DOHH2 (cell line): ENCODE data around the gene AKAP1.
"Not testable (repeated sequence)": the region's sequence is repeated elsewhere in the genome, so short reads cannot be mapped to it uniquely, and the experiment has no call there.

ENCODE experiments used
- H3F3A ChIP-seq: fragments of 200-600 bp; sonication (generic), shearing (Covaris generic); 2 replicates; pipeline ENCODE4 v1.6.0; 2016; ENCODE audit warnings: antibody characterized with exemption, mild to moderate bottlenecking; ENCODE audit not compliant: control insufficient read depth, insufficient read depth
- H3K27ac ChIP-seq: fragments of 200-600 bp; sonication (generic); 2 replicates; pipeline ENCODE4 v1.5.1; 2014; ENCODE audit warnings: low read depth, mild to moderate bottlenecking, low read length, moderate library complexity
- H3K27me3 ChIP-seq: fragments of 200-600 bp; sonication (generic); 2 replicates; pipeline ENCODE4 v1.6.1; 2014; ENCODE audit warnings: mild to moderate bottlenecking, low read length, mixed read lengths; ENCODE audit not compliant: control insufficient read depth
- H3K36me3 ChIP-seq: fragments of 200-600 bp; sonication (generic); 2 replicates; pipeline ENCODE4 v1.6.1; 2014; ENCODE audit warnings: mild to moderate bottlenecking, low read length, moderate library complexity, mixed read lengths; ENCODE audit not compliant: control insufficient read depth
- H3K4me1 ChIP-seq: fragments of 200-600 bp; sonication (generic); 2 replicates; pipeline ENCODE4 v1.6.1; 2014; ENCODE audit warnings: mild to moderate bottlenecking, low read length, mixed read lengths; ENCODE audit not compliant: control insufficient read depth
- H3K4me2 ChIP-seq: fragments of 200-600 bp; sonication (generic); 2 replicates; pipeline ENCODE4 v1.6.0; 2014; ENCODE audit warnings: mild to moderate bottlenecking, low read length, moderate library complexity
- H3K4me3 ChIP-seq: fragments of 200-600 bp; sonication (generic); 2 replicates; pipeline ENCODE4 v1.5.1; 2014; ENCODE audit warnings: mild to moderate bottlenecking, low read length, mixed read lengths
- H3K79me2 ChIP-seq: fragments of 200-600 bp; sonication (generic); 2 replicates; pipeline ENCODE4 v1.6.1; 2014; ENCODE audit warnings: mild to moderate bottlenecking, low read length, mixed read lengths; ENCODE audit not compliant: control insufficient read depth
- H3K9me2 ChIP-seq: fragments of 200-600 bp; sonication (generic); replicated peaks from 2 replicates; pipeline ENCODE4 v1.6.1; 2014; ENCODE audit warnings: mild to moderate bottlenecking, low read length, mixed read lengths; ENCODE audit not compliant: control insufficient read depth
- H3K9me3 ChIP-seq: fragments of 200-600 bp; sonication (generic); 2 replicates; pipeline ENCODE4 v1.6.1; 2014; ENCODE audit warnings: antibody characterized with exemption, low read length, mixed read lengths; ENCODE audit not compliant: control insufficient read depth, insufficient read depth
- H4K20me1 ChIP-seq: fragments of 200-600 bp; sonication (generic); 2 replicates; pipeline ENCODE4 v1.6.0; 2014; ENCODE audit warnings: low read depth, mild to moderate bottlenecking, antibody characterized with exemption, low read length, moderate library complexity; ENCODE audit not compliant: control insufficient read depth, insufficient read depth
- EZH2phosphoT487 ChIP-seq: fragments of 200-600 bp; sonication (generic); IDR thresholded peaks from 2 replicates; pipeline ENCODE4 v1.6.1; 2017; ENCODE audit warnings: borderline replicate concordance, mild to moderate bottlenecking, antibody characterized with exemption, low read length, moderate library complexity, mixed read lengths
- TF ChIP-seq, protein P1 (sequence below): fragments of 200-600 bp; sonication (generic); IDR thresholded peaks from one replicate; pipeline ENCODE4 v1.5.1; 2014; ENCODE audit warnings: antibody characterized with exemption, mild to moderate bottlenecking, low read depth, low read length; ENCODE audit not compliant: poor library complexity, severe bottlenecking

The AKAP1 gene

DNA sequence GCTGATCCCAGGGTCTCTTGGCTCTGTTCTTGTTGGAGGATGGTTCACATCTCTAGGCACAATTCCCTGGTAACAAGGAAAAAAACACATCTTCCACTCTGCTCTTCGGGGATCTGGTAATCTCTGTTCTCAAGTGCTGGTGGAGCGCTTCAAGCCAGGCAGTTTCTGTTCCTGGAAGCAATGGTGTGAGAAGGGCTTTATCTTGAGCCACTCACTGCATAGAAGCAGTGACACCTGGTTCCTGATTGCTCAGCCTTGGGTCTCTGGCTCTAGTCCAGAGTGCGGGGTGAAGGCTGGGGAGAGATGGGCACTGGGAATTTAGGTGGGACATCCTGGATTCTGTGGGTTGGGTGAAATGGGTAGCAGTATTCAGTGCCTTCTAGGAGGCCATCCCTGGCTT, 14.1 kb downstream of the AKAP1 start:
- peaks cover 23% of the 10 kb centered on the region for H3K4me1 ChIP-seq

DNA sequence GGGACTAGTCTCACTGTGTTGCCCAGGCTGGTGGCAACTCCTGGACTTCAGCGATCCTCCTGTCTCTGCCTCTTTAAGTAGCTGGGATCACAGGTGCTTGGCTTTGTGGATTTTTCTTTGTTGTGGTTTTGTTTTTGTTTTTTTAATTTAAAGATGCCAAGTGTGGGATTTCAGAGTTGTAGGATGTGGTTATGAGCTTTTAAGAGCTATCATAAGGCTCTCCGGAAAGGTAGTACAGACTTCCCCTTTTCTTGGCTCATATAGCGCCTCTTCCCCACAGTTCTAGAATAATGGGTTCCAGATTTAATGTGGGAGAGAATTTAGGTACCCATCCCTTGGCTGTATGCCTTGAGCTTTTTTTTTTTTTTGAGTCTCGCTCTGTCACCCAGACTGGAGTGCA, 17.1 kb downstream of the AKAP1 start:
- H3K27ac ChIP-seq = no peak overlapping the region
- TF ChIP-seq EZH2phosphoT487 = no peak
- TF ChIP-seq, protein P1, sequence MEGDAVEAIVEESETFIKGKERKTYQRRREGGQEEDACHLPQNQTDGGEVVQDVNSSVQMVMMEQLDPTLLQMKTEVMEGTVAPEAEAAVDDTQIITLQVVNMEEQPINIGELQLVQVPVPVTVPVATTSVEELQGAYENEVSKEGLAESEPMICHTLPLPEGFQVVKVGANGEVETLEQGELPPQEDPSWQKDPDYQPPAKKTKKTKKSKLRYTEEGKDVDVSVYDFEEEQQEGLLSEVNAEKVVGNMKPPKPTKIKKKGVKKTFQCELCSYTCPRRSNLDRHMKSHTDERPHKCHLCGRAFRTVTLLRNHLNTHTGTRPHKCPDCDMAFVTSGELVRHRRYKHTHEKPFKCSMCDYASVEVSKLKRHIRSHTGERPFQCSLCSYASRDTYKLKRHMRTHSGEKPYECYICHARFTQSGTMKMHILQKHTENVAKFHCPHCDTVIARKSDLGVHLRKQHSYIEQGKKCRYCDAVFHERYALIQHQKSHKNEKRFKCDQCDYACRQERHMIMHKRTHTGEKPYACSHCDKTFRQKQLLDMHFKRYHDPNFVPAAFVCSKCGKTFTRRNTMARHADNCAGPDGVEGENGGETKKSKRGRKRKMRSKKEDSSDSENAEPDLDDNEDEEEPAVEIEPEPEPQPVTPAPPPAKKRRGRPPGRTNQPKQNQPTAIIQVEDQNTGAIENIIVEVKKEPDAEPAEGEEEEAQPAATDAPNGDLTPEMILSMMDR = no peak
- peaks cover 24% of the 10 kb centered on the region for H3K36me3 ChIP-seq
- H3K4me1 ChIP-seq = peaks cover 19% of the 10 kb centered on the region
- no peaks in the 10 kb centered on the region for H3K27me3 ChIP-seq
- H3K9me2 ChIP-seq = no peaks in the 10 kb centered on the region
- peaks cover 11% of the 10 kb centered on the region; the same call in 1 of the 2 replicates for H4K20me1 ChIP-seq
- H3K79me2 ChIP-seq = peaks cover 100% of the 10 kb centered on the region
- H3K9me3 ChIP-seq = no peaks in the 10 kb centered on the region
- no peaks in the 10 kb centered on the region for H3F3A ChIP-seq
- no peak overlapping the region for H3K4me2 ChIP-seq
- H3K4me3 ChIP-seq = no peak overlapping the region

More for the DNA sequence above, 14.1 kb downstream of the AKAP1 start:
- no peaks in the 10 kb centered on the region for H3K9me3 ChIP-seq
- H3K4me3 ChIP-seq = no peak overlapping the region
- H3K4me2 ChIP-seq = no peak overlapping the region
- H3K27ac ChIP-seq = no peak overlapping the region
- H3K79me2 ChIP-seq = peaks cover 100% of the 10 kb centered on the region
- no peak for TF ChIP-seq EZH2phosphoT487
- TF ChIP-seq, protein P1 = no peak
- peaks cover 22% of the 10 kb centered on the region; the same call in 1 of the 2 replicates for H4K20me1 ChIP-seq
- H3K36me3 ChIP-seq = peaks cover 11% of the 10 kb centered on the region; the same call in 1 of the 2 replicates
- no peaks in the 10 kb centered on the region for H3F3A ChIP-seq
- no peaks in the 10 kb centered on the region for H3K27me3 ChIP-seq
- no peaks in the 10 kb centered on the region for H3K9me2 ChIP-seq

DNA sequence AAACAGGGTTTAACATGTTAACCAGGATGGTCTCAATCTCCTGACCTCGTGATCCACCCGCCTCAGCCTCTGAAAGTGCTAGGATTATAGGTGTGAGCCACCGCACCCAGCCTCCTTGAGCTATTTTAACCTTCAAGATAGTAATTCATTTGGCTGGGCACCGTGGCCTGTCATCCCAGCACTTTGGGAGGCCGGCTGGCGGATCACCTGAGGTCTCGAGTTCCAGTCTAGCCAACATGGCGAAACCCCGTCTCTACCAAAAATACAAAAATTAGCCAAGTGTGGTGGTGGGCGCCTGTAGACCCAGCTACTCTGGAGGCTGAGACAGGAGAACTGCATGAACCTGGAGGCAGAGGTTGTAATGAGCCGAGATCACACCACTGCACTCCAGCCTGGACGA, 17.6 kb downstream of the AKAP1 start:
- H3K27ac ChIP-seq, H3K4me3 ChIP-seq, H3K9me2 ChIP-seq, H3K9me3 ChIP-seq, H3K4me2 ChIP-seq, H3K27me3 ChIP-seq, H3F3A ChIP-seq: not testable (repeated sequence)
- Histone ChIP-seq H4K20me1 (peaks cover 12% of the 10 kb centered on the region; the same call in 1 of the 2 replicates), H3K79me2 (peaks cover 99% of the 10 kb centered on the region), H3K36me3 (peaks cover 26% of the 10 kb centered on the region), H3K4me1 (peaks cover 14% of the 10 kb centered on the region)

DNA sequence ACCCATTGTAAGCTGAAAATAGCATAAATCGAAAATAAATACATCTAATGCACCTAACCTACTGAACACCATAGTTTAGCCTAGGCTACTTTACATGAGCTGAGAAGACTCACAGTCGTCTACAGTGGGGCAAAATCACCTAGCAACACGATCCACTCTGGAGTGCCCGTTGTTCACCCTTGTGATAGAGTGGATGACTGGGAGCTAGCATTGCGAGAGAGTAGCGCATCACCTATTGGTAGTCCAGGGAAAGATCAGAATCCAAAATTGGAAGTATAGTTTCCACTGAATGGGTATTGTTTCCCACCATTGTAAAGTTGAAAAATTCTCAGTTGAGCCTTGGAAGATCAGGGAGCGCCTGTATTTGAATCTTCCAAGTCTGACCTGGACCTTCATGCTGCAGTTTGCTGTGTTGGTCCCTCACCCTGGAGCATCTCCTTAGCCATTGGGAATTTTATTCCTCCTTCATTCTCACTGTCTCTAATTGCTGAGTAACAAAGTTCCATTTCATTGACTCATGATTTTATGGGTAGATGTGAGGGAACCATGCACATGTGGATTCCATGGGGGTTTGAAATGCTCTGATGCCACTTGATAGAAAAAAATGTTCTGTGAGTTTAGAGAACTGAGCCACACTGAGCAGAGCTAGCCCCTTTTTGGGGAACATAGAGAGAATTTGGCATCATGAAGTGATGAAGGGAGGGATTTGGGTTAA, 19.6 kb downstream of the AKAP1 start:
- no peak overlapping the region for H3K27ac ChIP-seq
- no peaks in the 10 kb centered on the region for H3K4me1 ChIP-seq
- H3K79me2 ChIP-seq = peaks cover 96% of the 10 kb centered on the region
- H3K9me2 ChIP-seq = no peaks in the 10 kb centered on the region
- no peaks in the 10 kb centered on the region for H3K9me3 ChIP-seq
- no peak overlapping the region for H3K4me3 ChIP-seq
- no peaks in the 10 kb centered on the region for H3K27me3 ChIP-seq
- H3F3A ChIP-seq = no peaks in the 10 kb centered on the region
- H3K4me2 ChIP-seq = no peak overlapping the region
- TF ChIP-seq EZH2phosphoT487 = no peak
- TF ChIP-seq, protein P1 = no peak
- H3K36me3 ChIP-seq = peaks cover 38% of the 10 kb centered on the region
- H4K20me1 ChIP-seq = peaks cover 17% of the 10 kb centered on the region
